Superior temporal gyrus (tissue), 1 donor: ENCODE results near the gene SFMBT2.
A peak's percentile ranks its signal among the peaks of the same experiment; 100 is the strongest.

Experiments
- DNase-seq: peaks from one replicate; pipeline ENCODE4 v3.0.0-alpha.2; 2016; ENCODE audit errors: extremely low spot score

Gene SFMBT2

GRCh38 chr10:7410862-7411670, at the start of gene SFMBT2:
Gene SFMBT2, minus strand, starts transcription at chr10:7411034. Its CDS starts 29,136 bp downstream, at chr10:7381898.
- DNase-seq: peak; percentile 88

DNA sequence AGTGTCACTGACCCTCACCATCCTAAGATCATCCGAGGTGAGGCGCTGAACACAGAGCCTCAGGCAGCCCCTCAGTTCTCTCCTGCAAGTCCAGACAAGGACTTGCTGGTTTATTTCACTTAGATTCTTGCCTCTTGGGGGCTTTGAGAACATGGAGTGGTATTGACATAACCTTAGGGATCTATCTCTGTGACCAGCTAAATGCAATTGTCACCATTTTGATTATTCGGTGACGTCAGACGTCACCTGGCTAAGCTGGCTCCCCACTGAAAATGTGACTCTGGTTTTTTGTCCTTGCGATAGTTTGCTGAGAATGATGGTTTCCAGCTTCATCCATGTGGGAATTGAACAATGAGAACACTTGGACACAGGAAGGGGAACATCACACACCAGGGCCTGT, 49.2 kb upstream of the SFMBT2 start:
- DNase-seq: no peak

- DNase-seq: no peak
Observed at GRCh38 chr10:7458556-7458955, 47.7 kb upstream of the SFMBT2 start.

DNA sequence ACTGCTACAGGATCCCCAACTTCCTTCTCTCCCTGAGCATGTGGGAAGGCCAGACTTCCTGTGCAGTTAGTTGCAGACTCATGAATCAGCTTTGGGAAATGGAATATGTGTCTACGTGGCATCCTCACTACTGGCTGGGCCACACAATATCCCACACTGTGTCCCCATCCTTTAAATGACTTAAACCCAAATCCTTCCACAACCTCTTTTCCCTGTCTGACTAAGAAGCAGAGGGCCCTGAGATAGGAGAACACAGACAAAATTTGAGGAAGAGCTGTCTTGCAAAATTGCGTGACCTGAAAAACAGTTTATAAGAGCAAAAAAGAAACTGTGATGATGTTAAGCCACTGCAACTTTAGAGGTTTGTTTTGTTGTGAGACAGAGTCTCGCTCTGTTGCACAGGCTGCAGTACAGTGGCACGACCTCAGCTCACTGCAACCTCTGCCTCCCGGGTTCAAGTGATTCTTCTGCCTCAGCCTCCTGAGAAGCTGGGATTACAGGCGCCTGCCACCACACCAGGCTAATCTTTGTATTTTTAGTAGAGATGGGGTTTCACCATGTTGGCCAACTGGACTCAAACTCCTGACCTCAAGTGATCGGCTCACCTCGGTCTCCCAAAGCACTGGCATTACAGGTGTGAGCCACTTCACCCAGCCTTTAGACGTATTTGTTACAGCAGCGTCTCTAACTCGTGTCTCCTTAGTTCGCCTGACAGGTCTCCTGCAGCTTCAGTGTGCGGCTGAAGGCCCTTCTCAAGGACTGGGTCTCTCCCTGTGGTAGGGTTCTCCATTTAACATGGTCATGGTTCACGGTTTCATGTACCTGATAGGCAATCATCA, 46.9 kb upstream of the SFMBT2 start:
- no peak for DNase-seq

GRCh38 chr10:7449063-7449695, 38.3 kb upstream of the SFMBT2 start:
- no peak for DNase-seq

GRCh38 chr10:7445474-7446185, 34.8 kb upstream of the SFMBT2 start:
- DNase-seq: peak; percentile 59

- peak; percentile 85 for DNase-seq
Observed at GRCh38 chr10:7444551-7445121, 33.8 kb upstream of the SFMBT2 start.

- no peak for DNase-seq
Observed at GRCh38 chr10:7443036-7443435, 32.2 kb upstream of the SFMBT2 start.

DNA sequence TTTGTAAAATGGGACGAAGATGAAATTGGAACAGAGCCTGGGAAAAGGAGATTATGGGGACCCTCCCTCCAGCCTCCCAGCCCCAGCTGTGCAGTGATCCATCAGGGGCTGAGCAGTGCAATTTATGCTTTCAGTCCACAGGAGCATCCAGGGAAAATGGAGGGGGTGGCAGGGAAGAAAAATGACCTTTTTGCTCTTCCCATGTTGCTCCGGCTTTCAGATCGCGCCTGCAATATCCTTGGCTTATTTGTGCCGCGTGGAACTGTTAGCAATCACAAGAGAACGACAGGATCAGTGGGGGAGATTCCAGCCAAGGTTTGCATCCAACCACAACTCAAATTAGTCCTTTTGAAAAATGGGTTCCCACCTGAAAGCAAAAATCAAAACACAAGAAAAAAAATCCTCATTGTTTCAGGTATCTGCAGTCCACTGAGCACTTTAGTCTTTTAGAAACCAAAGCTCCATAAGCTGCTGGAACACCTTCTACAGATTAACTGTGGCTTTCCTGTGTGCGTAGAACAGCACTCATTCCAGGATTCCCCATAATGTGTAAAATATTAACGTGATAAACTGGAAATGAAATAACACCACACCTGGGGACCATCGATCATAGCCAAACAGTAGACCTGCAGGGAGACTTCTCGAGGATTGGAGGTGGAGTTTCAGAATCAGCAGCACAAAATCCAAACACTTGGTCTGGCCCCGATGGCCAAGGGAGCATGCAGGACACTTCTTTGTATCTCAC, 30.7 kb upstream of the SFMBT2 start:
- DNase-seq: no peak

DNA sequence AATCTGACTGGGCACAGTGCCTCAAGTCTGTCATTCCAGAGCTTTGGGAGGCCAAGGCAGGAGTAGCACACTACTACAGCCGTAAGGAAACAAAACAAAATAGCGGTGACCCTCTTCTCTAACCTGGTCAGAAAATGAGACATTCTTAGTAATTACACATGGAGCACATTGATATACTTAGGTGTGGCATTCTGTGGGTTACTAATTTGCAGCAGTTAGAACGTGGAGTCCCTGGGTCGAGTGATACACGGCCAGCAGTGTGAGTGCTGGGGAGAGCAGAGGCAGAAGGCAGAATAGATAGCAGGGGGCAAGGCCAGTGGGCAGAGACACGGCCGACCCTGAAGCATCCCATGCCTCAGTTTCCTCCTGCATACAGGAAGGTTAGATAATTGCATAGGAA, 28.9 kb upstream of the SFMBT2 start:
- DNase-seq: no peak

GRCh38 chr10:7438196-7438986, 27.6 kb upstream of the SFMBT2 start:
- no peak for DNase-seq

DNA sequence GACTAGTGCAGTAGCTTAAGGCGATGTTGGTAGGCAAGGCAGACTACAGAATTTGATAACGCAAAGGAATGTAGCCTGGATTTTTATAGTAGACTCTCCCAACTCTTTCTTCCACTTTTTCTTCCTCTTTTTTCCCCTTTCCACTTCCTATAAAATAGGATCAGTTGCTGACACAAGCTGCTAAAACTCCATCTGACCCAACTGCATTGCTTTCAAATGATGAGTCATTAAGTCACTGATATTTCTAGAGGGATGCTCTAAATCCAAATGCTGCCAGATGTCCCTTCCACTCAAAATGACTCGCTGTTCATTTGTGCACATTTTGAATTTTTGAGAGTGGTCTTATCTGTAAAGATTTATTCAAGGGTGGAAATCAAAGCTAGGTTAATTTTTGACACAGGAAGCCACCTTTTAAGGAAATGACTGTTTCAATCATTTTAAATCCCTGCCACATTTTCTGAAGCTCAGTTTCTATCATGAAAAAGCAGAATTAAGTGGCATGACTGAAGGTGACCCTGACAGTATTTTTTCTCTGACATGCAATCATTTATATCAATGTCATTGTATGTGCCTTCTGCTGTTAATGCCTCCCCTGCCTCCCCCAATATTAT, 25.8 kb upstream of the SFMBT2 start:
- DNase-seq: no peak

- no peak for DNase-seq
Observed at GRCh38 chr10:7435674-7436073, 24.8 kb upstream of the SFMBT2 start.

GRCh38 chr10:7434378-7434777, 23.5 kb upstream of the SFMBT2 start:
- DNase-seq: no peak

DNA sequence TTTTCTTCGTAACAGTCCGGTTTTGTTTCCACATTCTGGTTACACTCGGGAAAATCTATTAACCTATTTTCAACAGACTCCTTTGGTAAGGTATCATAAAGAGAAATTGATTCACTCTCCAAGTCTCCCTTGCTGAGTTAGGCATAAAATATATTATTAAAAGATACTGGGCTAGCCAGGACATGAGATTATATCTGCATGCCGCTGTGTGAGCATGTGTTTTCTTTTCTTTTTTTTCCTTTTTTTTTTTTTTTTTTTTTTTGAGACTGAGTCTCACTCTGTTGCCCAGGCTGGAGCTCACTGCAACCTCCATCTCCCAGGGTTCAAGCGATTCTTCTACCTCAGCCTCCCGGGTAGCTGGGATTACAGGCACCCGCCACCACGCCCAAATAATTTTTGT, 23.0 kb upstream of the SFMBT2 start:
- DNase-seq: no peak

- peak; percentile 28 for DNase-seq
Observed at GRCh38 chr10:7432884-7433726, 22.3 kb upstream of the SFMBT2 start.

GRCh38 chr10:7428673-7429350, 18.0 kb upstream of the SFMBT2 start:
- DNase-seq: no peak

DNA sequence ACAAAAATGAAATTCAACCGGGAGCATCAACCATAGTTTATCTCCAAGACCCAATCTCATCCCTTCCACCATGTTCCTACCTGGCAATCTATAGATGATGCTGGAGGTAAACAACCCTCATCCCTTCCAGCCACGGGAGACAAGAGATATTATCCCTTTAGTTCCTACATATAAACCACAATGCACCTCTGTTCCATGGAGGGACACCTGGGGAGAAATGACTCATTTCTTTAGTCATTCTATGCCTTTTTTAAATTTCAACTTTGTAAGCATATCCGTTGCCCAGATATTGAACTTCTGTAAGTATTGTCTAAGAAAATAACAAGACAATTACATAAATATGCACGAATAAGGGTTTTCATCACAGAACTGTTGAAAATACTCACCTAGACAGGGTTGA, 15.5 kb upstream of the SFMBT2 start:
- DNase-seq: no peak
